Fibroblast of pulmonary artery (primary cell): Measurements from ENCODE around the gene NARS2.

ENCODE experiments used
- DNase-seq: peaks from one replicate; pipeline ENCODE4 v3.0.0-alpha.2; 2010; ENCODE audit warnings: low read depth
- H3K4me3 ChIP-seq: replicated peaks from 2 replicates; pipeline ENCODE4 v1.5.1; 2011; ENCODE audit warnings: low read depth, mild to moderate bottlenecking, control low read depth, low read length, moderate library complexity
- TF ChIP-seq, protein P1 (sequence below): IDR thresholded peaks from 2 replicates; pipeline ENCODE4 v1.5.1; 2011; ENCODE audit warnings: mild to moderate bottlenecking, control low read depth, low read length, inconsistent platforms; ENCODE audit errors: missing control alignments

NARS2 gene

DNA sequence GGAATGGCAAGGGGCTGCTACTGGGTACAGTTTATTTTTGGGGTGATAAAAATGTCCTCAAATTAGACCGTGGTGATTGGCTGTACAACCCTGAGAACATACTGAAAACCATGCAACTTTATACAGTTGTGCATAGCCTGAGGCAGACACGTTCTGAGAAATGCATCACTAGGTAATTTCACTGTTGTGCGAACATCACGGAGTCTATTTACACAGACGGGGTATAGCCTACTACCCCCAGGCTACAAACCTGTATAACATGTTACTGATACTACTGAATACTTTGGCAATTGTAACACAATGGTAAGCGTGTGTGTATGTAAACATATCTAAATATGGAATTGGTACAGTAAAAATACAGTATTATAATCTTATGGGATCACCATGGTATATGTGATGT lies 23.6 kb downstream of the NARS2 start:
- H3K4me3 ChIP-seq: no peak overlapping the region
- TF ChIP-seq, protein P1, sequence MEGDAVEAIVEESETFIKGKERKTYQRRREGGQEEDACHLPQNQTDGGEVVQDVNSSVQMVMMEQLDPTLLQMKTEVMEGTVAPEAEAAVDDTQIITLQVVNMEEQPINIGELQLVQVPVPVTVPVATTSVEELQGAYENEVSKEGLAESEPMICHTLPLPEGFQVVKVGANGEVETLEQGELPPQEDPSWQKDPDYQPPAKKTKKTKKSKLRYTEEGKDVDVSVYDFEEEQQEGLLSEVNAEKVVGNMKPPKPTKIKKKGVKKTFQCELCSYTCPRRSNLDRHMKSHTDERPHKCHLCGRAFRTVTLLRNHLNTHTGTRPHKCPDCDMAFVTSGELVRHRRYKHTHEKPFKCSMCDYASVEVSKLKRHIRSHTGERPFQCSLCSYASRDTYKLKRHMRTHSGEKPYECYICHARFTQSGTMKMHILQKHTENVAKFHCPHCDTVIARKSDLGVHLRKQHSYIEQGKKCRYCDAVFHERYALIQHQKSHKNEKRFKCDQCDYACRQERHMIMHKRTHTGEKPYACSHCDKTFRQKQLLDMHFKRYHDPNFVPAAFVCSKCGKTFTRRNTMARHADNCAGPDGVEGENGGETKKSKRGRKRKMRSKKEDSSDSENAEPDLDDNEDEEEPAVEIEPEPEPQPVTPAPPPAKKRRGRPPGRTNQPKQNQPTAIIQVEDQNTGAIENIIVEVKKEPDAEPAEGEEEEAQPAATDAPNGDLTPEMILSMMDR: no peak
- no peak for DNase-seq

DNA sequence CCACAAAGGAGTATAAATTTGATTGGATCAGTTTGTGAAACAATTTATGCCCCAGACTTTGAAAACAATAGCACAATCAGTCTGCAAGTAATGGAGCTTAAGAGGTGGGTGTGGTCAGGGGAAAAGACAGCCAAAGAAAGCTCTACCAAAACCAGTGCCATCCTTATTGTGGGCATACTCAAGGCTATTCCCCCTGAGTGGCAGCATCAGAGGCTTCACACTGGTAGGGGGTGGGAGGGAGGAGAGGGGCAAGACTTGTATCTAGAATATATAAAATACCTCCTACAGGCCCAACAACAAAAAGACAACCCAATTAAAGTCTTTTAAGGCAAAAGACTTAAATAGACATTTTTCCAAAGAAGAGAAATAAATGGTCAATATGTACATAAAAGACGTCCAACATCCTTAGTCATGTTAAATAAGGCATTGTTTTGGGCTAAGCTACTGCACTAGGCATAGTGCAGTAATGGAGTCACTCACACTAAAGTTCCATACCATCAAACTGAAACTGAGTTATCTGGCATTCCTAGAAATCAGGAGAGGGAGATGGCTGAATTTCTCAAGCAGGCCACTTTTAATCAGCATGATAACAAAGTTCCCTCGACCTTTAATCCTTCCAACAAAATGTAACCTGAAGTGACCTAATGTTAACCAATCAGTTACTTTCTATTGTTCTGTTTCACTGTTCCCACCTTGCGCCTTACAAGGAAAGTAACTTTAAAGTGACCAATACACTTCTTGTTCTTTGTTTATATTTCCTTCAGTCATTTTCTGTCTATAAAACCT lies 24.8 kb downstream of the NARS2 start:
- no peak overlapping the region for H3K4me3 ChIP-seq
- DNase-seq: no peak
- TF ChIP-seq, protein P1: no peak

DNA sequence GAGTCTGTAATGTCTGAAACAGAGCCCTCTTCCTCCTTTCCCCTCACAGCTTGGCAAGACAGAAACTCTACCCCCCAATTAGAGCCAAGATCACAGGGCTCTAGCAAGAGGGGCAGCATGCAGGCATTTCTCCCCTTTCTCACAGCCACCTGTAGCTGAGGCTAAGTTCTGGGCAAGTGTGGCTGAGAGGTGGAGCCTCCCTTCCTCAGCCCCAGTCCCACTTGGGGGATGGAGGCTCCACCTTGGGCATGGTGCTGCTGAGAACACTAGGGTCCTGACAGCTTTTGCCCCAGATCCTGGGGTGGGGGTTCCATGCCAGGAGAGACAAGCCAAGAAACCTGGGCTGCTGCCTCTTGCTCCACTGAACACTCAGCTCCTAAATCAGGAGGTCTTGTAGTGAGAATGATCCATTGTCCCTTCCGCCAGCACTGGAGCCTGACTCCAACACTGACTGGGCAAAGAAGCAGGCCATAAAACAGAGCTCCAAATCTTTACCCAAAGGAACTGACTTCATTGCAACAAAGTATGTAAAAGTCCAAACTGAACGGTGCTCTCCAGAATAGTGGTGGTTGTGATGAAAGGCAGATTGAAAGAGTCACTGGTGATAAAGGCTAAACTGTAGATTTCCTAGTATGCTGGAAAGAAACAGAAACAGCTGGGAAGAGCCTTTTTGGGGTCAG lies 25.6 kb downstream of the NARS2 start:
- TF ChIP-seq, protein P1: no peak
- DNase-seq: no peak
- no peak overlapping the region for H3K4me3 ChIP-seq

DNA sequence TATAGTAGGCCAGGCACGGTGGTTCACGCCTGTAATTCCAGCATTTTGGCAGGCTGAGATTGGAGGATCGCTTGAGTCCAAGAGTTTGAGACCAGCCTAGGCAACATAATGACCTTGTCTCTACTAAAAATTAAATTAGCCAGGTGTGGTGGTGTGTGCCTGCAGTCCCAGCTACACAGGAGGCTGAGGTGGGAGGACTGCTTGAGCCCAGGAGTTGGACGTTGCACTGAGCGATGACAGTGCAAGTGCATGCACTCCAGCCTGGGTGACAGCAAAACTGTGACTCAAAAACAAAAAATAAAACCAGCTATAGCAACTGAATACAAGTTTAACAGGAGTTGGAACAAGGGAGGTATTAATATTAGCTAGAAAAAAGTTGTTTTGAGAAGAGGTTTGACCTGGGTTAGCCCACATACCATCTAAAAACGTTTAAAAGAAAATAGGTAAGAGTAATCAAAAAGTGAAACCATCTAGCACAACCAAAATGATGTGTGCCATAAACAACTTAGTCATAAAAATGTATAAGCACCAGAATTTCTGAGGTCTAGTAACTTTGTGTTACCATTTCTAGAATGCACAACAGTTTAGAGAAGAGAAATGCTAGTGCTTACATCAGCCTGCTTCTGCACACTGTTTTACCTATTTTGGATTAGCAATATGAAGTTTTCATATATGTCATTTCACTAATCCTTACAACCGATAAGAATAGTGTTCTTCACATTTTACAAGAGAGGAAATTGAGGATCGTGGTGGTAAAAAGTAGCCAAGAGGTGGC lies 26.5 kb downstream of the NARS2 start:
- no peak overlapping the region for H3K4me3 ChIP-seq
- TF ChIP-seq, protein P1: no peak
- no peak for DNase-seq

DNA sequence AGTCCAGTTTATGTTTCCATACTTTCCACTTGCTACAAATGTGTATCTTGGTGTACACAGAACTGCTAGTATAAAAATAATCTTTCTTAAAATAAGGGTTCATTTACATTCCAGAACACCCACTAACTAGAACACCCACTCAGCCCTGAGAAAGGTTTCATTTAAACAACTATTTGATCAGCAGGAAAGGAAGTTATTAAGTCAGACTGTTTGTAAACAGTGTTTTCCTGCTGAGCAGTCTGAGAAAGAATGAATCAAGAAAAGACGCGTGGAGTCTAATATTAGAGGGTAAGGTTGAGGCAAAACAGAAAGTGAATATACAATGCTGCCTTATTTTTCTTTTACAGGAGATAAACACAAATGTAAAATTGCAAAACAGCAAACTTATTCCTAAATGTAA lies 32.7 kb downstream of the NARS2 start:
- TF ChIP-seq, protein P1: no peak
- H3K4me3 ChIP-seq: no peak overlapping the region
- no peak for DNase-seq

DNA sequence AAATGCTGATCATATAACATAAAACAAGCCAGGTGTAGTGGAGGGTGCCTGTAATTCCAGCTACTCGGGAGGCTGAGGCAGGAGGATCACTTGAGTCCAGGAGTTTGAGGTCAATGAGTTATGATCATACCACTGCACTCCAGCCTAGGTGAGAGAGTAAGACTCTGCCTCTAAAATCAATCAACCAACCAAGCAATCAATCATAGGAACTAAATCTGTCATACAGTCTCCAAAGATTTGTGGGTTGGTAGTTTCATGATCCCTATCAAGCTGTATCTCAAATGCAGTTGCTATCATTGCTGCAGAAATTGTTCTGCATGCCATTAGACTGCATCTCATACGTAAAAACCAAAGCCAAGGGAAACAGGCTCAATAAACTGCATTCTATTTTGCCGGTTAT lies 33.1 kb downstream of the NARS2 start:
- no peak for DNase-seq
- TF ChIP-seq, protein P1: no peak
- H3K4me3 ChIP-seq: no peak overlapping the region
